H9 (cell line): ENCODE data around the gene PRSS16. TPM values are rescaled to one million over a fixed set of nuclear protein-coding genes. Genes with fewer than 3 reads are reported as not detected.

Source experiments
- DNase-seq: peaks from one replicate; pipeline ENCODE4 v3.0.0-alpha.2; 2017
- H2AFZ ChIP-seq: one replicate; pipeline ENCODE4 v1.6.1; 2013; ENCODE audit warnings: mild to moderate bottlenecking, low read length, control low read depth, moderate library complexity
- H2AK5ac ChIP-seq: 2 replicates; pipeline ENCODE4 v1.6.1; 2013; ENCODE audit warnings: low read length, control low read depth, mixed read lengths; ENCODE audit not compliant: insufficient read length
- H2BK120ac ChIP-seq: one replicate; pipeline ENCODE4 v1.6.1; 2013; ENCODE audit warnings: low read depth, mild to moderate bottlenecking, low read length, control low read depth, inconsistent platforms; ENCODE audit not compliant: poor library complexity, severe bottlenecking
- H2BK12ac ChIP-seq: 2 replicates; pipeline ENCODE4 v1.6.1; 2013; ENCODE audit warnings: low read length, control low read depth, mixed read lengths, low read depth; ENCODE audit not compliant: insufficient read length
- H2BK15ac ChIP-seq: 2 replicates; pipeline ENCODE4 v1.6.1; 2013; ENCODE audit warnings: low read depth, low read length, control low read depth
- H2BK20ac ChIP-seq: one replicate; pipeline ENCODE4 v1.6.1; 2013; ENCODE audit warnings: low read depth, mild to moderate bottlenecking, low read length, control low read depth, inconsistent platforms; ENCODE audit not compliant: poor library complexity, severe bottlenecking
- H2BK5ac ChIP-seq: 2 replicates; pipeline ENCODE4 v1.6.1; 2013; ENCODE audit warnings: low read length, control low read depth, mixed read lengths; ENCODE audit not compliant: insufficient read length
- H3K14ac ChIP-seq: 2 replicates; pipeline ENCODE4 v1.6.1; 2013; ENCODE audit warnings: low read length, control low read depth; ENCODE audit not compliant: insufficient read depth
- H3K18ac ChIP-seq: 2 replicates; pipeline ENCODE4 v1.6.1; 2013; ENCODE audit warnings: low read depth, mild to moderate bottlenecking, mixed read lengths, low read length, control low read depth; ENCODE audit not compliant: insufficient read length
- H3K23ac ChIP-seq: 2 replicates; pipeline ENCODE4 v1.6.1; 2013; ENCODE audit warnings: low read length, control low read depth, mixed read lengths, low read depth; ENCODE audit not compliant: insufficient read length
- H3K23me2 ChIP-seq: 2 replicates; pipeline ENCODE4 v1.6.1; 2013; ENCODE audit warnings: low read depth, mild to moderate bottlenecking, mixed read lengths, low read length, control low read depth; ENCODE audit not compliant: insufficient read length, poor library complexity, severe bottlenecking
- H3K27ac ChIP-seq: 2 replicates; pipeline ENCODE4 v1.5.1; 2013; ENCODE audit warnings: low read length, control low read depth, mixed read lengths, low read depth; ENCODE audit not compliant: insufficient read length
- H3K27me3 ChIP-seq: 2 replicates; pipeline ENCODE4 v1.6.1; 2013; ENCODE audit warnings: low read length, control low read depth, inconsistent platforms; ENCODE audit not compliant: insufficient read depth
- H3K4ac ChIP-seq: 2 replicates; pipeline ENCODE4 v1.6.1; 2013; ENCODE audit warnings: low read depth, mild to moderate bottlenecking, control low read depth, inconsistent platforms, low read length, moderate library complexity
- H3K4me1 ChIP-seq: 2 replicates; pipeline ENCODE4 v1.6.1; 2013; ENCODE audit warnings: low read length, control low read depth, inconsistent platforms; ENCODE audit not compliant: insufficient read depth
- H3K4me2 ChIP-seq: 2 replicates; pipeline ENCODE4 v1.6.1; 2013; ENCODE audit warnings: low read length, control low read depth, mixed read lengths; ENCODE audit not compliant: insufficient read length, insufficient read depth
- H3K56ac ChIP-seq: 2 replicates; pipeline ENCODE4 v1.6.1; 2013; ENCODE audit warnings: low read depth, mild to moderate bottlenecking, mixed read lengths, low read length, control low read depth; ENCODE audit not compliant: insufficient read length
- H3K79me1 ChIP-seq: 2 replicates; pipeline ENCODE4 v1.6.1; 2013; ENCODE audit warnings: low read depth, mild to moderate bottlenecking, moderate library complexity, low read length, control low read depth, inconsistent platforms; ENCODE audit not compliant: insufficient read depth, poor library complexity, severe bottlenecking
- H3K79me2 ChIP-seq: 2 replicates; pipeline ENCODE4 v1.6.1; 2013; ENCODE audit warnings: low read length, control low read depth, inconsistent platforms; ENCODE audit not compliant: insufficient read depth
- H3K9ac ChIP-seq: 2 replicates; pipeline ENCODE4 v1.6.1; 2013; ENCODE audit warnings: low read length, control low read depth, mixed read lengths; ENCODE audit not compliant: insufficient read length; ENCODE audit errors: extremely low read depth
- H3K9me3 ChIP-seq: one replicate; pipeline ENCODE4 v1.6.1; 2013; ENCODE audit warnings: low read depth, low read length, inconsistent platforms; ENCODE audit not compliant: control insufficient read depth
- H3T11ph ChIP-seq: one replicate; pipeline ENCODE4 v1.6.1; 2013; ENCODE audit warnings: mild to moderate bottlenecking, low read length, control low read depth, inconsistent platforms
- H4K20me1 ChIP-seq: one replicate; pipeline ENCODE4 v1.6.1; 2013; ENCODE audit not compliant: control insufficient read depth, insufficient read length, insufficient read depth
- H4K5ac ChIP-seq: 2 replicates; pipeline ENCODE4 v1.6.1; 2013; ENCODE audit warnings: low read depth, mild to moderate bottlenecking, mixed read lengths, low read length, control low read depth; ENCODE audit not compliant: insufficient read length
- H4K8ac ChIP-seq: replicated peaks from 2 replicates; pipeline ENCODE4 v1.6.1; 2013; ENCODE audit warnings: low read length, control low read depth, mixed read lengths, low read depth; ENCODE audit not compliant: insufficient read length
- H4K91ac ChIP-seq: 2 replicates; pipeline ENCODE4 v1.6.1; 2013; ENCODE audit warnings: low read depth, mild to moderate bottlenecking, moderate library complexity, mixed read lengths, low read length, control low read depth; ENCODE audit not compliant: insufficient read length
- H3K27ac Mint-ChIP-seq, 3 experiments: 2 replicates in 2 of 3; 3 replicates in 1 of 3; pipeline ENCODE4 v1.8.0; 2020 to 2021; ENCODE audit warnings: mixed read lengths in 3 of 3, mild to moderate bottlenecking in 1 of 3, moderate library complexity in 1 of 3
- H3K27me3 Mint-ChIP-seq: 2 replicates; pipeline ENCODE4 v1.8.0; 2021; ENCODE audit warnings: low read depth, mild to moderate bottlenecking, moderate library complexity, mixed read lengths
- H3K36me3 Mint-ChIP-seq, 3 experiments: 2 replicates in 2 of 3; 3 replicates in 1 of 3; pipeline ENCODE4 v1.8.0; 2020 to 2021; ENCODE audit warnings: low read depth in 3 of 3, mixed read lengths in 3 of 3; ENCODE audit not compliant: insufficient read depth in 1 of 3
- H3K4me1 Mint-ChIP-seq, 2 experiments: 2 replicates each; pipeline ENCODE4 v1.8.0; 2020; ENCODE audit warnings: mixed read lengths in 2 of 2
- H3K4me3 Mint-ChIP-seq, 2 experiments: 2 replicates in 1 of 2; 3 replicates in 1 of 2; pipeline ENCODE4 v1.8.0; 2020 to 2021; ENCODE audit warnings: mild to moderate bottlenecking in 2 of 2, mixed read lengths in 2 of 2, moderate library complexity in 1 of 2
- H3K9me3 Mint-ChIP-seq, 2 experiments: 2 replicates in 1 of 2; 3 replicates in 1 of 2; pipeline ENCODE4 v1.8.0; 2020; ENCODE audit warnings: mild to moderate bottlenecking in 2 of 2, mixed read lengths in 2 of 2, moderate library complexity in 1 of 2
- WGBS: extraction: QIAGEN DNeasy Blood & Tissue Kit; methylation state at CpG from one replicate; pipeline ENCODE4 v1.1.7; 2013; ENCODE audit warnings: missing lambda C conversion rate, low lambda C conversion rate, mixed read lengths; ENCODE audit not compliant: insufficient read length; ENCODE audit errors: extremely low coverage; 5-methylcytosine and 5-hydroxymethylcytosine counted together
- total RNA-seq: library from RNA; stranded (reverse); gene quantifications from 2 replicates; pipeline ENCODE4 v1.2.1, GENCODE V29; 2021
- TF ChIP-seq, protein P1 (sequence below): fragments of 200-600 bp; sonication (generic); conservative IDR thresholded peaks from 3 replicates; pipeline ENCODE4 v1.8.0; 2021; ENCODE audit warnings: antibody characterized with exemption, mild to moderate bottlenecking

Gene PRSS16
- total RNA-seq, 1 experiment from 2014 or later = 14.8 TPM

- Histone ChIP-seq H3K23ac (no peak overlapping the region), H3K79me2 (no peaks in the 10 kb centered on the region), H2AFZ (no peak overlapping the region), H3K56ac (no peak overlapping the region), H2BK20ac (no peak overlapping the region), H2BK15ac (no peak overlapping the region), H3K4me1 (no peaks in the 10 kb centered on the region), H3K18ac (peak overlapping the region; percentile 87), H3K4me2 (peak overlapping the region; percentile 87), H4K20me1 (no peaks in the 10 kb centered on the region), H3K79me1 (no peaks in the 10 kb centered on the region), H4K91ac (no peak overlapping the region), H3K4ac (no peak overlapping the region), H3K9me3 (no peaks in the 10 kb centered on the region), H3K14ac (no peak overlapping the region), H4K5ac (no peak overlapping the region), H3K27me3 (no peaks in the 10 kb centered on the region), H2AK5ac (no peak overlapping the region), H4K8ac (no peak overlapping the region), H2BK120ac (no peak overlapping the region), H3K27ac (peak overlapping the region; percentile 4), H2BK12ac (no peak overlapping the region), H3K23me2 (peaks cover 5% of the 10 kb centered on the region), H3T11ph (no peak overlapping the region), H2BK5ac (no peak overlapping the region), H3K9ac (peak overlapping the region; percentile 57)
- Mint-ChIP-seq H3K4me3 (peak overlapping the region; percentile 95 to 97), H3K27ac (peak overlapping the region; percentile 98 to 99 (median 99)), H3K36me3 (peaks cover 0 to 11% (median 0%) of the 10 kb centered on the region in 3 experiments; a peak in 3 of 7 replicates), H3K9me3 (no peaks in the 10 kb centered on the region), H3K27me3 (peaks cover 13% of the 10 kb centered on the region), H3K4me1 (peaks cover 12 to 17% of the 10 kb centered on the region in 2 experiments)
- TF ChIP-seq, protein P1, sequence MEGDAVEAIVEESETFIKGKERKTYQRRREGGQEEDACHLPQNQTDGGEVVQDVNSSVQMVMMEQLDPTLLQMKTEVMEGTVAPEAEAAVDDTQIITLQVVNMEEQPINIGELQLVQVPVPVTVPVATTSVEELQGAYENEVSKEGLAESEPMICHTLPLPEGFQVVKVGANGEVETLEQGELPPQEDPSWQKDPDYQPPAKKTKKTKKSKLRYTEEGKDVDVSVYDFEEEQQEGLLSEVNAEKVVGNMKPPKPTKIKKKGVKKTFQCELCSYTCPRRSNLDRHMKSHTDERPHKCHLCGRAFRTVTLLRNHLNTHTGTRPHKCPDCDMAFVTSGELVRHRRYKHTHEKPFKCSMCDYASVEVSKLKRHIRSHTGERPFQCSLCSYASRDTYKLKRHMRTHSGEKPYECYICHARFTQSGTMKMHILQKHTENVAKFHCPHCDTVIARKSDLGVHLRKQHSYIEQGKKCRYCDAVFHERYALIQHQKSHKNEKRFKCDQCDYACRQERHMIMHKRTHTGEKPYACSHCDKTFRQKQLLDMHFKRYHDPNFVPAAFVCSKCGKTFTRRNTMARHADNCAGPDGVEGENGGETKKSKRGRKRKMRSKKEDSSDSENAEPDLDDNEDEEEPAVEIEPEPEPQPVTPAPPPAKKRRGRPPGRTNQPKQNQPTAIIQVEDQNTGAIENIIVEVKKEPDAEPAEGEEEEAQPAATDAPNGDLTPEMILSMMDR = no peak
- no CpG with 5 or more reads among the region's 32 CpGs for WGBS
- peak; percentile 98 for DNase-seq
These were observed 3.7 kb downstream of the PRSS16 start for GRCh38 chr6:27251112-27251605.
